Fibroblast of skin of left quadriceps (primary cell): ENCODE results near the gene BPIFB4.
"Not testable (repeated sequence)": the region's sequence is repeated elsewhere in the genome, so short reads cannot be mapped to it uniquely, and the experiment has no call there.

Source experiments
- DNase-seq, 2 experiments: peaks; one replicate each; pipeline ENCODE4 v3.0.0-alpha.2; 2013; ENCODE audit warnings: low read depth in 2 of 2

BPIFB4 gene

DNA sequence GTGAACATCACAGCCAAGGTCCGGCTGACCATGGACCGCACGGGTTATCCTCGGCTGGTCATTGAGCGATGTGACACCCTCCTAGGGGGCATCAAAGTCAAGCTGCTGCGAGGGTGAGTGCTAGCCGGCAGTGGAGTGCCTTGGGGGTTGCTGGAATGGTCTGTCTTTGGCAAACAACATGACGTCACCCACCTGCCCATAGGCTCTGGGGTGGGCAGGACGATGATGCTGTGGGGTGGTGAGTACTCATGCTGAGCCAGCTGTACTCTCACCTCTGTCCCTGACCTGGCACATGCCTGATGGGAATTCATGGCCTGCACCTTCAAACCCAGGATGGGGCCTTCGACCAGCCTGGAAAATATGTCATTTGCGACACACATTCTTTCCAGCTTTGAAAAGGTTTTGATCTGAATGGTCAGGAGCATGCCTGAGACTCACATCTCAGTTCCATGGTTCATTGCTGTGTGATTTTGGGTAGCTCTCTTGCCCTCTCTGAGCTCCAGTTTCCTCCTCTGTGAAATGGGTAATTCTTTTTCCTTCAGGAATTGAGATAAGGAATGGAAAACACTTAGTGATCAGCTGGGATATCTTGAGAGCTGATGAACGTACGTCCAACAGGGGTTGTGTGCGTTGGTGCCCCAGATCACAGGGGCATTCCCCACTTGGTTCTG, 6.7 kb downstream of the BPIFB4 start:
- DNase-seq, result no peak

DNA sequence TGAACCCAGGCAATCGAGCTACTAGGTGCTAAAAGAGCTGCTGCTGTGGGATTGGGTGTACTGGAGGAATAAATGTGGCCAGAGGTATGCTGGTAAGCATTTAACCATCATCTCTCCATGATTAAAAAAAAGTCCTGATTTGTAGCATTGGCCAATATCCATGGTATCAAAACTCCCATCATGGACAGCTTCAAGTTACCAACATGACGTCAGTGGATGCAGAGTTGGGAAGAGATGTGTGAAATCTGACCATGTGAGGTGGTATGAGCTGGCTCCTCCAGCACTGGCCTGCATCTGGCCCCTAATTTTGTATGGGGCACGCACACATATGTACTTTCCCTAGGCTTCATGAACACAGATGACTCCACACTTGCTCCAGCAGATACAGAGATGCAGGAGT, 11.7 kb downstream of the BPIFB4 start:
- DNase-seq, result no peak

GRCh38 chr20:33091693-33092092, 12.2 kb downstream of the BPIFB4 start:
- no peak for DNase-seq

GRCh38 chr20:33092361-33092760, 12.9 kb downstream of the BPIFB4 start:
- DNase-seq, result no peak

- DNase-seq, result no peak
These were observed 13.6 kb downstream of the BPIFB4 start for GRCh38 chr20:33093074-33093473.

GRCh38 chr20:33093582-33093981, 14.1 kb downstream of the BPIFB4 start:
- DNase-seq, result no peak

- DNase-seq, result no peak
These were observed 15.8 kb downstream of the BPIFB4 start for GRCh38 chr20:33095249-33095648.

GRCh38 chr20:33095902-33096584, 16.6 kb downstream of the BPIFB4 start:
- peak; percentile 5 to 18 for DNase-seq

GRCh38 chr20:33097001-33097400, 17.6 kb downstream of the BPIFB4 start:
- DNase-seq, result no peak

- no peak for DNase-seq
These were observed 20.5 kb downstream of the BPIFB4 start for GRCh38 chr20:33099843-33100538.

DNA sequence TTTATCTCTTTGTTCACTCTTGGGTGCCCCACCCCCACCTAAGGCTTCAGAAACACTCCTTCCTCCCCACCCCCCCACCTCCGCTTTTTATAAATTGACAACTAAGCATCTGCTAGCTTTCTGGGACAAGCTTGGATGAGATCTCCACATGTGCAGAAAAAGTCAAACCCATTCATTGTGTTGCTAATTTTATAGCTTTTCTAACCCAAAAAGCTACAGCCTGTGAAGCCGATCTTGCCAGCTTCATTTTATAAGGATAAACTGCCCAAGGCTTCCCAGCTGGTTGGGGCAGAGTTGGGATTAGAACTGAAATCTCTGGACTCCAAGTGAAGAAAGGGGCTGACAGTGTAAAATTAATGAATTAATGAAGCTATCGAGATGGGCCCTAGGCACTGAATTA, 24.1 kb downstream of the BPIFB4 start:
- DNase-seq, result no peak

DNA sequence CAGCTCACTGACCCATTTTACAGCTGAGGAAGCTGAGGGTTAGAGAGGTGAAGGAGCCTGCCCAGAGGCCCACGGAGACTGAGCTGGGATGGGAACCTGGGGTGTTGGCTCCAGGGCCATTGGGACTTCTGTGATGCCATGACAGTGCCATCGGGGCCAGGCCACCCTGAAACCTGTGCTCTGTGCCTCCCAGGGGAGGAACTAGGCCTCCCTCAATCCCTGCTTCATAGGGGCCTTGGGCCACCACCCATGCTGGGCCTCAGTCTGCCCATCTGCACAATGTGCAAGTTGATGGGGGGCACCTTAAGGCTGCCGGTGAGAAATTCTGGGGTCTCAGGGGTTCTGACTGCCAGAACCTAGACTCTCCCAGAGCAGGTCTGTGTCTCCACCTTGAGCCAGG, 24.9 kb downstream of the BPIFB4 start:
- DNase-seq, result no peak

- no peak for DNase-seq
These were observed 26.0 kb downstream of the BPIFB4 start for GRCh38 chr20:33105316-33105924.

GRCh38 chr20:33106058-33106620, 26.7 kb downstream of the BPIFB4 start:
- DNase-seq, result not testable (repeated sequence)

DNA sequence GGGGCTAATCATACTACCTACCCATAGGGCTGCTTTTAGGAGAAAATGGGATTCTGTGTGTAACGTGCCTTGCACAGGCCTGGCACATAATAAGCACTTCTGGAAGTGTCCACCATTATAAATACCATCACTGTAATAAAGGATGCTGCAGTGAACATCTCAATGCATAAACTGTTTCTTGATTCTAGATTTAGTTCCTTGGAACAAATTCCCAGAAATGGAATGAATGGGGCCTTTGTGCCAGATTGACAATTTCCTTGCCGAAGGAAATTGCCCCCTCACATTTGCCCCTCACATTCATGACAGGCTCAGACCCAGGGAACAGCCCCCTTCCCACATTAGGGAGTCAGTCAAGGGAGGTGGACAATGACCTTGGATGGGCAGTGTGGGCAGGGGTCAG, 29.2 kb downstream of the BPIFB4 start:
- no peak for DNase-seq

- DNase-seq, result no peak
These were observed 30.8 kb downstream of the BPIFB4 start for GRCh38 chr20:33110147-33110825.

- DNase-seq, result no peak
These were observed 31.9 kb downstream of the BPIFB4 start for GRCh38 chr20:33111306-33111705.

- DNase-seq, result no peak
These were observed 33.3 kb downstream of the BPIFB4 start for GRCh38 chr20:33112547-33113386.

DNA sequence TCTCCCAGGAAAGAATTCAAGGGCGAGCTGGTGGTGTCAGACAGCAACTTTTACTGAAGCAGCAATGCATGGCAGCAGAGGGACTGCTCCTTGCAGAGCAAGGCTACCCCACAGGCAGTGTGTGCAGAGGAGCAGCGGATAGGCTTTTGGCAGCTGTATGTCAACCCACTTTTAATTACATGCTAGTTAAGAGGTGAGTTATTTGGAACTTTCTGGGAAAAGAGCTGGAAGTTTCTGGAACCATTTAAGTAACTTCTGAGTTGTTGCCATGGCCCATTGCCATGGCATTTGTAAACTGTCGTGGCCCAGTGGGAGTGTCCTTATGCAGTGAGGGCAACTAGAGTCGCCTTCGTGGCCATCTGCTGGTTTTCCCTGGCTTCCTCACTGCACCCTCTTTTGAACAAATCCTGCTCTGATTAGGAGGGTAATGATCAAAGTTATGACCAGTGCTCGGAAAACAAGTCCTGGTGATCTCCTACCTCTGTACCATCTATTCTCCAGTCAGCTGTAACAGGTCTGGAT, 34.0 kb downstream of the BPIFB4 start:
- no peak for DNase-seq

GRCh38 chr20:33115501-33115900, 36.1 kb downstream of the BPIFB4 start:
- not testable (repeated sequence) for DNase-seq
